SK-N-SH (cell line): ENCODE measurements around the gene CSTF3. TPM values are rescaled to one million over a fixed set of nuclear protein-coding genes. Genes with fewer than 3 reads are reported as not detected.

Source experiments
- CTCF ChIA-PET: fragments of 300-600, 350-600 bp; formaldehyde crosslinking; extraction: SDS; loops from one replicate; lab custom pipeline; 2021; lab: Yijun Ruan, JAX
- POLR2A ChIA-PET: fragments of 350-600 bp; sonication (Branson Sonifier 250); formaldehyde crosslinking; extraction: SDS; loops from one replicate; lab custom pipeline; 2020; ENCODE audit warnings: antibody characterized with exemption, inconsistent platforms; lab: Yijun Ruan, JAX
- DNase-seq: peaks from one replicate; pipeline ENCODE4 v3.0.0; 2012
- H2AFZ ChIP-seq: fragments of 200-600 bp; sonication (generic); 2 replicates; pipeline ENCODE4 v1.8.1; 2016; ENCODE audit warnings: antibody characterized with exemption, mild to moderate bottlenecking, low read depth
- H3F3A ChIP-seq: fragments of 200-600 bp; sonication (generic); replicated peaks from 2 replicates; pipeline ENCODE3; 2016; ENCODE audit warnings: antibody characterized with exemption, mild to moderate bottlenecking; ENCODE audit not compliant: insufficient read depth
- H3K27ac ChIP-seq, 2 experiments: fragments of 200-500 bp in 1 of 2; fragments of 200-600 bp in 1 of 2; sonication (Bioruptor generic) in 1 of 2; sonication (generic), shearing (Covaris generic) in 1 of 2; 2 replicates each; pipeline versions ENCODE4 v1.5.1 to v1.6.1; 2014 to 2016; ENCODE audit warnings: low read depth in 2 of 2, inconsistent platforms in 1 of 2, low read length in 1 of 2, mild to moderate bottlenecking in 1 of 2, mixed read lengths in 1 of 2
- H3K27me3 ChIP-seq: fragments of 200-600 bp; sonication (generic), shearing (Covaris generic); 2 replicates; pipeline ENCODE4 v1.6.1; 2016; ENCODE audit warnings: mixed run types; ENCODE audit not compliant: insufficient read depth
- H3K36me3 ChIP-seq, 2 experiments: fragments of 200-500 bp in 1 of 2; fragments of 200-600 bp in 1 of 2; sonication (Bioruptor generic) in 1 of 2; sonication (generic) in 1 of 2; replicated peaks in 1 of 2; 2 replicates each; pipeline versions ENCODE3 to v1.5.1; 2014 to 2016; ENCODE audit warnings: low read length in 1 of 2, mild to moderate bottlenecking in 1 of 2; ENCODE audit not compliant: insufficient read depth in 2 of 2, control insufficient read depth in 1 of 2
- H3K4me1 ChIP-seq, 2 experiments: fragments of 200-500 bp in 1 of 2; fragments of 200-600 bp in 1 of 2; sonication (Bioruptor generic) in 1 of 2; sonication (generic), shearing (Covaris generic) in 1 of 2; 2 replicates each; pipeline versions ENCODE4 v1.5.1 to v1.6.1; 2014 to 2016; ENCODE audit warnings: low read depth in 1 of 2, low read length in 1 of 2, mixed run types in 1 of 2; ENCODE audit not compliant: insufficient read depth in 2 of 2, control insufficient read depth in 1 of 2
- H3K4me2 ChIP-seq: fragments of 200-600 bp; sonication (generic), shearing (Covaris generic); 2 replicates; pipeline ENCODE4 v1.6.1; 2017; ENCODE audit warnings: mixed run types
- H3K4me3 ChIP-seq, 2 experiments: fragments of 200-500 bp in 1 of 2; fragments of 200-600 bp in 1 of 2; sonication (Bioruptor generic) in 1 of 2; sonication (generic), shearing (Covaris generic) in 1 of 2; 2 replicates each; pipeline versions ENCODE4 v1.5.1 to v1.8.1; 2014 to 2016; ENCODE audit warnings: low read depth in 2 of 2, inconsistent platforms in 1 of 2, low read length in 1 of 2, mild to moderate bottlenecking in 1 of 2, mixed read lengths in 1 of 2, moderate library complexity in 1 of 2
- H3K79me2 ChIP-seq: fragments of 200-600 bp; sonication (generic); 2 replicates; pipeline ENCODE4 v1.8.1; 2017; ENCODE audit warnings: mild to moderate bottlenecking; ENCODE audit not compliant: insufficient read depth
- H3K9ac ChIP-seq: fragments of 200-600 bp; sonication (generic); 2 replicates; pipeline ENCODE4 v1.6.1; 2017; ENCODE audit warnings: mixed run types
- H3K9me2 ChIP-seq: fragments of 200-600 bp; sonication (generic); 2 replicates; pipeline ENCODE4 v1.6.1; 2017; ENCODE audit warnings: mixed run types
- H3K9me3 ChIP-seq: fragments of 200-600 bp; sonication (generic); 2 replicates; pipeline ENCODE4 v1.6.1; 2017; ENCODE audit warnings: mixed run types, mild to moderate bottlenecking, moderate library complexity
- H4K20me1 ChIP-seq: fragments of 200-600 bp; sonication (generic); 2 replicates; pipeline ENCODE4 v1.6.1; 2017; ENCODE audit warnings: mild to moderate bottlenecking, mixed run types; ENCODE audit not compliant: insufficient read depth
- CHD2 ChIP-seq: fragments of 150-350 bp; IDR thresholded peaks from 2 replicates; pipeline ENCODE4 v1.6.1; 2018; ENCODE audit warnings: low read length; ENCODE audit not compliant: partially characterized antibody
- EP300 ChIP-seq, 2 experiments: IDR thresholded peaks; 2 replicates each; pipeline versions ENCODE4 v1.4.0 to v1.6.1; 2012; ENCODE audit warnings: borderline replicate concordance in 1 of 2, low read depth in 1 of 2, low read length in 1 of 2
- FOXJ3 ChIP-seq: sonication (generic); formaldehyde crosslinking; IDR thresholded peaks from 2 replicates; pipeline ENCODE4 v1.5.1; 2020; ENCODE audit warnings: mild to moderate bottlenecking, missing genetic modification reagents
- FOXM1 ChIP-seq: IDR thresholded peaks from 2 replicates; pipeline ENCODE4 v1.4.0; 2012; ENCODE audit warnings: low read depth, mild to moderate bottlenecking
- GABPA ChIP-seq: IDR thresholded peaks from 2 replicates; pipeline ENCODE4 v1.4.0; 2012; ENCODE audit warnings: low read depth, mild to moderate bottlenecking
- NRF1 ChIP-seq: IDR thresholded peaks from 2 replicates; pipeline ENCODE4 v1.6.1; 2012; ENCODE audit warnings: low read depth, mild to moderate bottlenecking, low read length
- PBX3 ChIP-seq: IDR thresholded peaks from 2 replicates; pipeline ENCODE4; 2012
- RCOR1 ChIP-seq: fragments of 150-350 bp; IDR thresholded peaks from 2 replicates; pipeline ENCODE4 v1.6.1; 2017; ENCODE audit warnings: antibody characterized with exemption, low read length
- TCF12 ChIP-seq: IDR thresholded peaks from 2 replicates; pipeline ENCODE4 v1.4.0; 2012
- USF1 ChIP-seq: IDR thresholded peaks from 2 replicates; pipeline ENCODE4 v1.4.0; 2012; ENCODE audit warnings: low read depth, borderline replicate concordance
- WGBS: methylation state at CpG from one replicate; pipeline ENCODE4 v1.1.6; 2017; ENCODE audit warnings: low lambda C conversion rate; 5-methylcytosine and 5-hydroxymethylcytosine counted together
- polyA plus RNA-seq, 3 experiments: library from polyadenylated mRNA; depleted of rRNA; stranded (reverse); fragments of >200 nt; gene quantifications; 2 replicates each; pipeline ENCODE4 v1.2.3, GENCODE V29; 2012

Gene CSTF3
- polyA plus RNA-seq, 1 of the 3 experiments (the other 2 are of a cell fraction) = 26.3 TPM

GRCh38 chr11:33057284-33057683, 104.0 kb downstream of the CSTF3 start:
- no peaks in the 10 kb centered on the region for H3K9me2 ChIP-seq
- ChIA-PET POLR2A (no interaction called here), CTCF (interaction anchor here (0.9 to 5.2 kb wide), 3 partner anchors 8 to 96 kb away, joined by 3 to 36 read pairs (median 4); no protein-coding TSS in a partner anchor)
- peaks cover 25 to 77% of the 10 kb centered on the region in 2 experiments for H3K4me1 ChIP-seq
- TF ChIP-seq GABPA (no peak), FOXJ3 (no peak), FOXM1 (no peak), NRF1 (no peak)
- H3K4me3 ChIP-seq = no peak overlapping the region
- no peak overlapping the region for H3K4me2 ChIP-seq
- 89% methylated on average over 1 of the region's 1 CpG for WGBS
- H3K27me3 ChIP-seq = no peaks in the 10 kb centered on the region
- no peak overlapping the region for H2AFZ ChIP-seq
- no peak overlapping the region for H3K9ac ChIP-seq
- no peaks in the 10 kb centered on the region for H3K9me3 ChIP-seq
- peaks cover 3% of the 10 kb centered on the region; the same call in 1 of the 2 replicates for H3K79me2 ChIP-seq
- H4K20me1 ChIP-seq = no peaks in the 10 kb centered on the region
- DNase-seq = no peak
- peak overlapping the region in 1 of 2 experiments; percentile 24; a peak in 1 of 4 replicates for H3K27ac ChIP-seq
- peaks cover 24% of the 10 kb centered on the region for H3F3A ChIP-seq
- H3K36me3 ChIP-seq = peaks cover 18 to 38% of the 10 kb centered on the region in 2 experiments

- no peaks in the 10 kb centered on the region for H4K20me1 ChIP-seq
- TF ChIP-seq EP300 (IDR thresholded peaks at IDR 0.05; ENCODE audit: borderline replicate concordance in 1 of 2, low read depth in 1 of 2, low read length in 1 of 2) (peak in 1 of 2 experiments; percentile 63; a peak in 2 of 4 replicates), RCOR1 (no peak), TCF12 (peak; percentile 44; the same call in 1 of the 2 replicates), CHD2 (peak; percentile 66), PBX3 (peak; percentile 65), USF1 (peak; percentile 8; the same call in 1 of the 2 replicates)
- POLR2A ChIA-PET = interaction anchor here (1.3 kb wide), 1 partner anchor 16 kb away, joined by 11 read pairs; the partner anchor contains the start of gene TCP11L1
Observed at GRCh38 chr11:33055375-33055774, 105.9 kb downstream of the CSTF3 start.

More at GRCh38 chr11:33055375-33055774, 105.9 kb downstream of the CSTF3 start:
- Histone ChIP-seq H3K27ac (peak overlapping the region in 1 of 2 experiments; percentile 78; a peak in 3 of 4 replicates), H3K4me1 (peaks cover 19 to 62% of the 10 kb centered on the region in 2 experiments; a peak in 3 of 4 replicates), H3K4me3 (no peak overlapping the region), H3K4me2 (no peak overlapping the region), H3K36me3 (peaks cover 15 to 45% of the 10 kb centered on the region in 2 experiments), H3F3A (peaks cover 13% of the 10 kb centered on the region), H3K79me2 (peaks cover 18% of the 10 kb centered on the region), H3K9me3 (no peaks in the 10 kb centered on the region), H3K27me3 (no peaks in the 10 kb centered on the region), H3K9ac (no peak overlapping the region), H3K9me2 (no peaks in the 10 kb centered on the region), H2AFZ (no peak overlapping the region)
- CTCF ChIA-PET = interaction anchor here (0.7 to 5.2 kb wide), 3 partner anchors 9 to 140 kb away, joined by 3 to 36 read pairs (median 3); no protein-coding TSS in a partner anchor
- DNase-seq = peak; percentile 53
